Coronary artery (tissue), 2 donors: ENCODE results near the gene OTC.

ENCODE experiments used
- DNase-seq: peaks from one replicate; pipeline ENCODE4 v3.0.0-alpha.2; 2017; ENCODE audit warnings: low spot score
- H3K27ac ChIP-seq, 2 donors: fragments of 200-600 bp; sonication (generic); one replicate each; pipeline ENCODE4 v1.5.1; 2016 to 2019
- H3K4me3 ChIP-seq: fragments of 200-600 bp; sonication (generic); 2 replicates; pipeline ENCODE4 v1.5.1; 2016; ENCODE audit warnings: mild to moderate bottlenecking, moderate library complexity
- TF ChIP-seq, protein P1 (sequence below): fragments of 200-600 bp; sonication (generic); IDR thresholded peaks from one replicate; pipeline ENCODE4 v1.5.1; 2019; ENCODE audit warnings: antibody characterized with exemption

OTC gene

DNA sequence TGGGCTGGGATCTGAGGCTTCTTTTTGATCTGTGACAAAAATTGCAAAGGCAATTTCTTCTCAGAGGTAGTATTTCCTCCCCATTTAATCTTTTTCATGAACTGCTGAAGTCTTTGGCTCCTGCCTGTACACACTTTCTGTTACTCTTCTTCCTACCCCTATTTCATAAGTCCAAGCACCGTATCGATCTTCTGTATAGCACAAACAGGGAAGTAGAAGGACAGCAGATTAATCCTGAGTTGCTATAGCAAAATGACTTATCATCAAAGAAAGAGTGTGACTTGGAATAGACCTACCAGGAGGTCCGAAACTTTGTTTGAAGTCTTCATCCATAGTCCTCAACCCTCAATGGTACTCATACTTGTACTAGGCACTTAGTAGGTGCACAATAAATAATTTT, 22.0 kb downstream of the OTC start:
- no peak for DNase-seq
- TF ChIP-seq, protein P1, sequence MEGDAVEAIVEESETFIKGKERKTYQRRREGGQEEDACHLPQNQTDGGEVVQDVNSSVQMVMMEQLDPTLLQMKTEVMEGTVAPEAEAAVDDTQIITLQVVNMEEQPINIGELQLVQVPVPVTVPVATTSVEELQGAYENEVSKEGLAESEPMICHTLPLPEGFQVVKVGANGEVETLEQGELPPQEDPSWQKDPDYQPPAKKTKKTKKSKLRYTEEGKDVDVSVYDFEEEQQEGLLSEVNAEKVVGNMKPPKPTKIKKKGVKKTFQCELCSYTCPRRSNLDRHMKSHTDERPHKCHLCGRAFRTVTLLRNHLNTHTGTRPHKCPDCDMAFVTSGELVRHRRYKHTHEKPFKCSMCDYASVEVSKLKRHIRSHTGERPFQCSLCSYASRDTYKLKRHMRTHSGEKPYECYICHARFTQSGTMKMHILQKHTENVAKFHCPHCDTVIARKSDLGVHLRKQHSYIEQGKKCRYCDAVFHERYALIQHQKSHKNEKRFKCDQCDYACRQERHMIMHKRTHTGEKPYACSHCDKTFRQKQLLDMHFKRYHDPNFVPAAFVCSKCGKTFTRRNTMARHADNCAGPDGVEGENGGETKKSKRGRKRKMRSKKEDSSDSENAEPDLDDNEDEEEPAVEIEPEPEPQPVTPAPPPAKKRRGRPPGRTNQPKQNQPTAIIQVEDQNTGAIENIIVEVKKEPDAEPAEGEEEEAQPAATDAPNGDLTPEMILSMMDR: no peak

DNA sequence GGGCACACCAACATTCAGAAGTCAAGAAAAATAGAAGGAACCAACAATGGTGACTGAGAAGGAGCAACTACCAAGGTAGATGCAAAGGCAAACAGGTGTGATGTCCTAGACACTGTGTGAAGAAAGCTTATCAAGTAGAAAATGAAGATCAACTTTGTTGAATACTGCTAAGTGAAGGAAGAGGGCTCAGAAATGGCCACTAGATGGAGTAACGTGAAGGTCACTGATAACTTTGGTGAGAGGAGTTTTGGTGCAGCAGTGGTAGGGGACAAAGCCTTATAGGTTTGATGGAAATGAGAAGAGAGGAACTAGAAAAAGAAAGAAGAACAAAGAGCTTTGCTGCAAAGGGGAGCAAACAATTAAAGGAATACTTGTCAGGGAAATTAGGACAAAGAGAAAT, 23.5 kb downstream of the OTC start:
- TF ChIP-seq, protein P1: no peak
- DNase-seq: no peak
- no peak overlapping the region for H3K27ac ChIP-seq
- H3K4me3 ChIP-seq: no peak overlapping the region

More for the DNA sequence above, 22.0 kb downstream of the OTC start:
- H3K4me3 ChIP-seq: no peak overlapping the region
- no peak overlapping the region for H3K27ac ChIP-seq

DNA sequence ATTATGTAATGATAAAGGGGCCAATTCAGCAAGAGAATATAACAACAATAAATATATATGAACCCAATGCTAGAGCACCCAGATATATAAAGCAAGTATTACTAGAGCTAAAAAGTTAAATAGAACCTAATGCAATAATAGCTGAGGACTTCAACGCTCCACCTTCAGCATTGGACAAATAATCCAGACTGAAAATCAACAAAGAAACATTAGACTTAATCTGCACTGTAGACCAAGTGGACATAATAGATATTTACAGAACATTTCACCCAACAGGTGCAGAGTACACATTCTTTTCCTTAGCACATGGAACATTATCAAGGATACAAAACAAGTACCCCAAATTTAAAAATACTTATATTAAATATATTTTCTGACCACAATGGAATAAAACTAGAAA, 24.3 kb downstream of the OTC start:
- H3K4me3 ChIP-seq: no peak overlapping the region
- DNase-seq: no peak
- TF ChIP-seq, protein P1: no peak
- no peak overlapping the region for H3K27ac ChIP-seq

DNA sequence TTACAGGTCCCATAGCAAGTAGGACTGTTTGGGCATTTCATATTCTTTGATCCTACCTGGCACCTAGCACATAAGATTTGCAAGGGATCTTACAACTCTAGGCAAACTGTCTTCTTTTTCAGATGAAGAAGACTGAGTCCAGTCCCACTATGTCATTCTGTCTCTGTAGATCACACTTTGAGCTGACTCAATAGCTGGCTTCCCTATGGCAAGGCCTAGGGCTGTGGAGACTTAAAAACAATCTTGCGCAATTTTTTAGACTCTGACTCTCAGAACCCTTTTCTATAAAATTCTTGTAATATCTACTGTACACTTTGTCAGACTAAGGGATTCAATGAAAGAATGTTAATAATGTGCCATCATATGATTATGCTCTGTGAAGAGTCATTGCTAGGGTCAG, 26.7 kb downstream of the OTC start:
- no peak overlapping the region for H3K27ac ChIP-seq
- no peak for DNase-seq
- H3K4me3 ChIP-seq: no peak overlapping the region
- TF ChIP-seq, protein P1: no peak

DNA sequence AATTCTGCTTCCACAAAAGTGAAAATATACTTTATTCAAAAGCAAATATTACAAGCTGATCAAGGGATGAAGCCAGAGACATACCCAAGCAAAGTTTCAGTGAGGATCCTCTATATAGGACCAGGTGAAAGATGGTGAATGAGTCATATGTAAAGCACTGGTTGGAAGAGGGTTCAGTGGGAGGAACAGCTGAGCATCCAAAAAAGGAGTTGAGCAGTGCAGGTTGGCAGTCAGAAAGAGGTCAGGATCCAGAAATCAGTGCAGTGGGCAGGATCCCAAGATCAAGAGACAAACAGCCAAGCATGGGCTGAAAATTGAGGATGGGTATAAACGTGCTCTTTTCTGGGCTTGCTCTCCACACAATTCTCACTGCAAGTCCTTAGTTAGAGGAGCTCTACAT, 30.3 kb downstream of the OTC start:
- H3K27ac ChIP-seq: no peak overlapping the region
- no peak for DNase-seq
- TF ChIP-seq, protein P1: no peak
- no peak overlapping the region for H3K4me3 ChIP-seq

DNA sequence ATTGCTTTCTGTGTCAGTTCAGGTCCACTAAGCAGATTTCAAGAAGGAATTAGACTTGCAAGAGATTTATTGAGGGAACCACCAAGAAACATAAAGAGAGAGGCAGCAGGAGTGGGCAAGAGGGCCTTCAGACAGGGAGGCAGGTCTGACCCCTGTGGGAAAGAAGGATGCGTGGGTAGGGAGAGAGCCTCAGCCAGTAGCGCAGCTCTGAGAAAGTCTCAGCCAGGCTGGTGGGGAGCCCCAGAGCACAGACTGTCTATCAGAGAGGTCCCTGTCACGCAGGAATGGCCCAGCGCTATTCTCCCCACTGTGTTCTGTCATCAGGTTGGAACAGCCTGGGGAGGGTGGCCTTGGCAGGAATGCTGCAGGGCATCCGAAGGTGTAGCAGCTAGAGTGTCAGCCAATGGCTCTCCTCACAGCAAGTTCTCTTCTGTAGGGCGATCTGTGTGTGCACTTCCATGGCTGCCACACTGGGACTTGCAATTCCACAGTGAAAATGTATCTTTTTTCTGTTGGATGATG, 48.0 kb downstream of the OTC start:
- TF ChIP-seq, protein P1: no peak
- no peak overlapping the region for H3K4me3 ChIP-seq
- no peak for DNase-seq
- H3K27ac ChIP-seq: no peak overlapping the region

DNA sequence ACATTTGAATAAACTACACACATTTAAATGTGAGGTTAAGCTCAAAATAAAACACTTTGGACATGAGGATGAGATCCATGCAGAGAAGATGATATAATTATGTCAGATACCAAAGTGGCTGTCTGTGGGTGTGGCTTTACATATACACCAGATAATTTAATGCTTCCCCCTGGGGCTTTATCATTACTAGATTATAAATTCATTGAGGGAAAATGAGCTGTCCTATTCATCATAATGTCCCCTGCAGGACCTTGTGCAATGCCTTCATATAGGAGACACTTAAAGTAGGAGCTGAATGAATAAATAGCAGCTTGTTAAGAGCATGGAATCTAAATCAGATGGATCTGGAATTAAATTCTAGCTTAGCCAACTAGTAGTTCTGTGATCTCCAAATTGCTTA, 49.7 kb downstream of the OTC start:
- no peak overlapping the region for H3K27ac ChIP-seq
- TF ChIP-seq, protein P1: no peak

More for the DNA sequence above, 49.7 kb downstream of the OTC start:
- H3K4me3 ChIP-seq: no peak overlapping the region
- DNase-seq: no peak
